ENCODE data around the gene MLLT6. TPM values are rescaled to one million over a fixed set of nuclear protein-coding genes. Genes with fewer than 3 reads are reported as not detected.

Gene MLLT6
- total and polyA plus RNA-seq, 2 of the 13 experiments (the other 11 are each of a cell fraction or from before 2014, with no cell fraction given) = 50.7 to 69.5 TPM

GRCh38 chr17:38746004-38746848 is 41.2 kb downstream of the MLLT6 start (continued):
- TF ChIP-seq NFKB2 (CRISPR knock-in tag; IDR thresholded peaks at IDR 0.05; ENCODE audit: borderline replicate concordance) (no peak), ZSCAN5A (CRISPR knock-in tag; IDR thresholded peaks at IDR 0.05; ENCODE audit: borderline replicate concordance) (no peak), ARID5B (CRISPR knock-in tag; IDR thresholded peaks at IDR 0.05) (peak; percentile 81), GATAD2A (CRISPR knock-in tag; IDR thresholded peaks at IDR 0.05) (peak; percentile 74), ZNF101 (CRISPR knock-in tag; IDR thresholded peaks at IDR 0.05; ENCODE audit: borderline replicate concordance, low read depth) (no peak), THYN1 (CRISPR knock-in tag; IDR thresholded peaks at IDR 0.05; ENCODE audit: borderline replicate concordance, low read depth) (no peak), EP300 (IDR thresholded peaks at IDR 0.05; ENCODE audit: low read depth in 2 of 2, low read length in 2 of 2) (peak in 1 of 2 experiments; percentile 65; a peak in 1 of 4 replicates), EP300 (CRISPR knock-in tag; IDR thresholded peaks at IDR 0.05; ENCODE audit: borderline replicate concordance) (peak; percentile 56; the same call in 1 of the 2 replicates), CHCHD3 (CRISPR knock-in tag; IDR thresholded peaks at IDR 0.05) (no peak), RFXAP (CRISPR knock-in tag; IDR thresholded peaks at IDR 0.05; ENCODE audit: borderline replicate concordance) (peak; percentile 90), HMG20A (CRISPR knock-in tag; IDR thresholded peaks at IDR 0.05; ENCODE audit: borderline replicate concordance) (peak; percentile 52; the same call in 1 of the 2 replicates), ZNF367 (CRISPR knock-in tag; IDR thresholded peaks at IDR 0.05; ENCODE audit: borderline replicate concordance) (no peak), ZBTB8A (CRISPR knock-in tag; IDR thresholded peaks at IDR 0.05; ENCODE audit: borderline replicate concordance, low read depth) (no peak), SMARCC2 (IDR thresholded peaks at IDR 0.05) (no peak), SP140L (CRISPR knock-in tag; IDR thresholded peaks at IDR 0.05; ENCODE audit: borderline replicate concordance) (peak; percentile 33; the same call in 1 of the 2 replicates), NFKBIZ (CRISPR knock-in tag; IDR thresholded peaks at IDR 0.05) (no peak; the same call in 1 of the 2 replicates), KLF6 (CRISPR knock-in tag; IDR thresholded peaks at IDR 0.05) (0 out of 2 replicates have a peak, but pooled peaks have one; percentile 46)
- TF ChIP-seq, protein P1, sequence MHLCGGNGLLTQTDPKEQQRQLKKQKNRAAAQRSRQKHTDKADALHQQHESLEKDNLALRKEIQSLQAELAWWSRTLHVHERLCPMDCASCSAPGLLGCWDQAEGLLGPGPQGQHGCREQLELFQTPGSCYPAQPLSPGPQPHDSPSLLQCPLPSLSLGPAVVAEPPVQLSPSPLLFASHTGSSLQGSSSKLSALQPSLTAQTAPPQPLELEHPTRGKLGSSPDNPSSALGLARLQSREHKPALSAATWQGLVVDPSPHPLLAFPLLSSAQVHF (CRISPR knock-in tag; IDR thresholded peaks at IDR 0.05) = no peak
- TF ChIP-seq, protein P2, sequence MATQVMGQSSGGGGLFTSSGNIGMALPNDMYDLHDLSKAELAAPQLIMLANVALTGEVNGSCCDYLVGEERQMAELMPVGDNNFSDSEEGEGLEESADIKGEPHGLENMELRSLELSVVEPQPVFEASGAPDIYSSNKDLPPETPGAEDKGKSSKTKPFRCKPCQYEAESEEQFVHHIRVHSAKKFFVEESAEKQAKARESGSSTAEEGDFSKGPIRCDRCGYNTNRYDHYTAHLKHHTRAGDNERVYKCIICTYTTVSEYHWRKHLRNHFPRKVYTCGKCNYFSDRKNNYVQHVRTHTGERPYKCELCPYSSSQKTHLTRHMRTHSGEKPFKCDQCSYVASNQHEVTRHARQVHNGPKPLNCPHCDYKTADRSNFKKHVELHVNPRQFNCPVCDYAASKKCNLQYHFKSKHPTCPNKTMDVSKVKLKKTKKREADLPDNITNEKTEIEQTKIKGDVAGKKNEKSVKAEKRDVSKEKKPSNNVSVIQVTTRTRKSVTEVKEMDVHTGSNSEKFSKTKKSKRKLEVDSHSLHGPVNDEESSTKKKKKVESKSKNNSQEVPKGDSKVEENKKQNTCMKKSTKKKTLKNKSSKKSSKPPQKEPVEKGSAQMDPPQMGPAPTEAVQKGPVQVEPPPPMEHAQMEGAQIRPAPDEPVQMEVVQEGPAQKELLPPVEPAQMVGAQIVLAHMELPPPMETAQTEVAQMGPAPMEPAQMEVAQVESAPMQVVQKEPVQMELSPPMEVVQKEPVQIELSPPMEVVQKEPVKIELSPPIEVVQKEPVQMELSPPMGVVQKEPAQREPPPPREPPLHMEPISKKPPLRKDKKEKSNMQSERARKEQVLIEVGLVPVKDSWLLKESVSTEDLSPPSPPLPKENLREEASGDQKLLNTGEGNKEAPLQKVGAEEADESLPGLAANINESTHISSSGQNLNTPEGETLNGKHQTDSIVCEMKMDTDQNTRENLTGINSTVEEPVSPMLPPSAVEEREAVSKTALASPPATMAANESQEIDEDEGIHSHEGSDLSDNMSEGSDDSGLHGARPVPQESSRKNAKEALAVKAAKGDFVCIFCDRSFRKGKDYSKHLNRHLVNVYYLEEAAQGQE (IDR thresholded peaks at IDR 0.05; ENCODE audit: borderline replicate concordance in 1 of 2, low read depth in 1 of 2, low read length in 2 of 2) = no peak

Data from HepG2 (cell line).